GM19099 (cell line): ENCODE measurements around the gene BRD7.

Experiments
- POLR2A ChIP-seq: IDR thresholded peaks from 3 replicates; pipeline ENCODE4 v1.6.1; 2011; ENCODE audit warnings: low read depth; ENCODE audit not compliant: insufficient read length; ENCODE audit errors: extremely low read depth

Gene BRD7

DNA sequence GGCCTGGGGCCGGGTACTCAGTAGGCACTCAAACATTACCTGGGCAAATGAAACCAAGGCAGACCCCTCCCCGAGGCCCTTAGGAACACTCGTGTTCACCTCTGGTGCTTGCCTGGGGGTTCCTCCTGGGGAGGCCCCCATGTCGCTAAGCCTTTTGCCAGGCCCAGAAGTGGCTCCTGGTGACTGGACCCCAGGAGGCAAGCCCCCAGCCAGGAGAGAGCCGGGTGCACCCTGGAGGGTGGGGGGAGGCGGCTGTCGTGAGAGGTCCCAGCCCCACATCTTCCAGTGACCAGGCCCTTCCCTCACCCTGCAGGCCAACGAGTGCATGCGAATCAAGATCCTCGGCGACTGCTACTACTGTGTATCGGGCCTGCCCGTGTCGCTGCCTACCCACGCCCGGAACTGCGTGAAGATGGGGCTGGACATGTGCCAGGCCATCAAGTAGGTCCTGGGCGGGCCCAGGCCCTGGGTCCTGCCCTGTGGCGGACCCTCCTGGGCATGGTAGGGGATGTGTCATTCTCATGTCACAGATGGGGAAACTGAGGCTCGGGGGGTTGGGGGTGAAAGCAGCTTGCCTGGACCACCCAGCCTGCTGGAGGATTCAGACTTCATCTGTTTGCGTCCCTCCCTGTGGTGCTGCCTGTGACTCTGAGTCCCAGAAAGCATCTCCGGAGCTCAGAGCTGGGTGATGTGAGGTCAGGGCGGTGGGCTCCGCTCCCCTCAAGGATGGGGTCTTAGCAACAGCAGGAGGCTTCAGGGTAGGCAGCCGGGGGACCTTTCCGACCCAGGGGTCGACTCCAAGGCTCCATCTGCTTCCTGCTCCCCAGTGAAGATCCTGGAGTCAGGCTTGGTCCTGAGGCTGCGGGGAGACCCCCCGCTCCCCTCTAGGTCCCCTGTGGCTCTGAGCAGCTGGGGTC, 69.9 kb downstream of the BRD7 start:
- TF ChIP-seq POLR2A, result no peak

DNA sequence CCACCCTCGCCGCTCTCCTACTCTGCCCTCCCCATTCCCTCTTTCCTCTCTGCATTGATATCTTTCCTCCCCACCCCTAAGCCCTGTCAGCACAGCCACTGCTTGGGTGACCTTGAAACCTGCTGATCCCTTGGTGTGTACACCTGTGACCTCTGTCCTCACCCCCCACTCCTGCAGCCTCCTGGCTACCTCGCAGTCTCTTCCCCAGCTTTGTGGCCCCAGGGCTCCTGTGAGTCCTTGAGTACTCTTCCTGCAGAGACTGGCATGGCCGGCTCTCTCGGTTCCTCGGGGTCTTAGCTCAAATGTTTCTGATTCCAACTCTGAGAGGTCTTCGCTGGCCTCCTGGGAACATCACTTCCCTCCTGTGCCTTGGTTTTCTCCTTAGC, 70.7 kb downstream of the BRD7 start:
- no peak for TF ChIP-seq POLR2A

DNA sequence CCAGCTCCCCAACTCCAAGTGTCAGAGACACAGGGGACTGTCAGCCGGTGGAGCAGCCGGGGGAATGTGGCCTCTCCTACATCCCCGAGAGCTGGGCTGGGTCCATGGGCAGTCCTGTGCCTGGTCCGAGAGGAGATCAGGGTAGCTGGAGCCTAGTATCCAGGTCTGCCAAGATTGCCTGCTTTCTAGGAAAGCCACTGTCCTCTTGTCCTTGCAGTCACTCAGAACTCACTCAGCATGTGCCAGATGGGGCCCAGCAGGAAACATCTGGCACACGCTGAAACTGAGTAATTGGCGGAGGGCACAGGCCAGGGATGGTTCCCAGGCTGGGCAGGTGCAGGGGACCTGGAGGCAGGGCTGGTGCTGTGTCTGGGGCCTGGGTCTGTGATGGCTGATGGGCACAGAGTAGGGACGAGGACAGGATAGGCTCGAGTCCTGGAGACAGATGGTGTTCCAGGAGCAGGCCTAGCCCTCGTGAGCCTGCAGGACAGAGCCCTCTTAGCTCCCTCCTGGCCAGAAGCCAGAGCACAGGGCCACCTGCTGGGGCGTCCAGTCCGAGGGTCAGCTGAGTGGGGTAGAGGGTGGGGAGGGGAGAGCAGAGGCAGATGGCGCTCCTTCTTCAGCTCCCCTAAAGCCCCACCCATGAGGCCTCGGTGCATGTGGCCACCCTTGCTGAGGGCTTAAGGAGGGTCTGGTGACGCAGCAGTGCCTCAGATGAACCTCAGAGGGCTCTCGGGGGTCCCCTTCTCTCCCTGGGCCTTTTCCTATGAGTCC, 71.3 kb downstream of the BRD7 start:
- TF ChIP-seq POLR2A, result no peak

DNA sequence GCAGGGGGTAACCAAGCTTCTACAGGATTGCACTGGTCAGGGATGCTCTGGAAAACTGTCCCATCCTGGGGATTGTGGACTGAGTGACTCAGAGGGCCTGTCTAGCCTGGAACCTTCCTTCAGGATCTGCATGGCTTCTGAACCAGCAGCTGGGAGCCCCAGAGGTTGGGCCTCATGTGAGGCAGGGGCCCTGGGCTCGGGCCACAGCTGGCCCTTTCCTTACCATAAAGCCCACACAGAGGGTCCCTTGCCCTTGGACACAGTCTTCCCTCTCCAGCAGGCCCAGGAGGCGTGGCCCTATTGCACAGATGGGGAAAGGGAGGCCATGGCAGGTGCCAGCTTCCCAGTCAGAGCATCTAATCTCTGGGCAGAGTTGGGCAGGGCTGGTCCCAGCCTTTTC, 72.0 kb downstream of the BRD7 start:
- TF ChIP-seq POLR2A, result no peak

DNA sequence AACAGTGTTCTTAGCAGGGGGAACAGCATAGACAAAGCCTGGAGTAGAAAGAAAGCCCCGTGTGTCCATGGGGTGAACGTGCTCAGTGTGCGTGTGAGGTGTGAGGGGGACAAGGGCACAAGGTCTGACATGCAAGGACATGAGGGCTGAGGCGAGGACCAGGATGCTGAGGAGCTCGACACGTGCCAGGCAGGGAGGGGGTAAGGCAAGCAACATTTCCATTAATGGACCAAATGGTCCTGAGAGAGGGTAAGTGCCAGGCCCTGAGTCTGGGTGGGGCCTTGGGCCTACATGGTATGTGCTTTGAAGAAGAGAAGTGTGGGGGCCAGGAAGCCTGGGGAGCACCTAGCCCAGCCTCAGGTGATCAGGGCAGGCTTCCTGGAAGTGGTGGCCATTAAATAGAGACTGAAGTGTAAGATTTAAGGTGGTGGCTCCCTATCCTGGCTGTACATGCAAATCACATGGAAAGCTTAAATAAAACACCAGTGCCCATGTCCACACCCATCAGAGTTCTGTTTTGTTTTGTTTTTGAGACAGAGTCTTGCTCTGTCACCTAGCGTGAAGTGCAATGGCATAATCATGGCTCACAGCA, 73.2 kb downstream of the BRD7 start:
- TF ChIP-seq POLR2A, result no peak

DNA sequence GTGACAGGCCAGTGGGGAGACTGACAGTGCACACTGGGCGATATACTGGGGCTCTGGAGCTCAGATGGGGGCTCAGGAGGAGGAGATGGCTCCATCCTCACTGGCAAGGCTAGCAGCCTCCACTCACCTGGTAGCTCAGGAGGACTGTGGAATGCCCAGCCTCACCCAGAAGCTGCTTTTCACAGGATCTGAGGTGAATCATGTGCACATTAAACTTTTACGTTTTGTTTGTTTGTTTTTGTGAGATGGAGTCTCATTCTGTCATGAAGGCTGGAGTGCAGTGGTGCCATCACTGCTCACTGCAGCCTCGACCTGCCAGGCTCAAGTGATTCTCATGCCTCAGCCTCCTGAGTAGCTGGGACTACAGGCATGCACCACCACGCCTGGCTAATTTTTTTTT, 73.8 kb downstream of the BRD7 start:
- no peak for TF ChIP-seq POLR2A

DNA sequence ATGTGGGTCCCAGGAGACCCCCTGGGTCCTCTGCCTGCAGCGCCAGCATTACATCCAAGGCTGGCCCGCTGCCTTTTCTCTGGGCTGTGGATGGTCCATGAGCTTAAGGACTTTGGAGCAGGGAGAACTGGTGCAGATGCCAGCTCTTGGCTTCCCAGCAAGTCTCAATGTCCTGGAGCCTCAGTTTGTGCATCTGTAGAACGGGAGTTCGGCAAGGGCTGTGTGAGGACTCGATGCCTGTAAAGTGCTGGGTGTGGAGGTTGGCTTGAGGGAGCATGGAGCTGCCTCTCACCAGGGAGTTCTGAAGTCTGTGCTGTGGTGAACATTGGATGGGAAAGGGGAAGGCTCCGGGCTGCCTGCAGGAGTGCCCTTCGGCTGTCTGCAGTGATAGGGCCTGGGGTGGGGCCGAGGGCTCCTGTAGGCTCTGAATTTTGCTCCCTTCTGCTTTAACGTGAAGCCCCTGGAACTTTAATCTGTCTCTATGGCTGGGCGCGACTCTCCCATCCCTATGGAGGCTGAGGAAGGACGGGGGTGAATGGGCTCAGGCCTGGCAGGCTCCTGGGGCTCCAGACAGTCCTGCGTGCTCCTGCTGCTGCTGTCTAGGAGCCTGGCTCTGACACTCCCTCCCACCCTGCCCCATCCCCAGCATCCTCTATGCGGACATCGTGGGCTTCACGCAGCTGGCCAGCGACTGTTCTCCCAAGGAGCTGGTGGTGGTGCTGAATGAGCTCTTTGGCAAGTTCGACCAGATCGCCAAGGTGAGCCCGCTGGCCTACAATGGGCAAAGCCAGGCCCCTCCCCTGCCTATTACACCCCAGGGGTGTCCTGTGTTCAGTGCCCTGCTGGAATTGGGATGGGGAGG, 74.6 kb downstream of the BRD7 start:
- no peak for TF ChIP-seq POLR2A

DNA sequence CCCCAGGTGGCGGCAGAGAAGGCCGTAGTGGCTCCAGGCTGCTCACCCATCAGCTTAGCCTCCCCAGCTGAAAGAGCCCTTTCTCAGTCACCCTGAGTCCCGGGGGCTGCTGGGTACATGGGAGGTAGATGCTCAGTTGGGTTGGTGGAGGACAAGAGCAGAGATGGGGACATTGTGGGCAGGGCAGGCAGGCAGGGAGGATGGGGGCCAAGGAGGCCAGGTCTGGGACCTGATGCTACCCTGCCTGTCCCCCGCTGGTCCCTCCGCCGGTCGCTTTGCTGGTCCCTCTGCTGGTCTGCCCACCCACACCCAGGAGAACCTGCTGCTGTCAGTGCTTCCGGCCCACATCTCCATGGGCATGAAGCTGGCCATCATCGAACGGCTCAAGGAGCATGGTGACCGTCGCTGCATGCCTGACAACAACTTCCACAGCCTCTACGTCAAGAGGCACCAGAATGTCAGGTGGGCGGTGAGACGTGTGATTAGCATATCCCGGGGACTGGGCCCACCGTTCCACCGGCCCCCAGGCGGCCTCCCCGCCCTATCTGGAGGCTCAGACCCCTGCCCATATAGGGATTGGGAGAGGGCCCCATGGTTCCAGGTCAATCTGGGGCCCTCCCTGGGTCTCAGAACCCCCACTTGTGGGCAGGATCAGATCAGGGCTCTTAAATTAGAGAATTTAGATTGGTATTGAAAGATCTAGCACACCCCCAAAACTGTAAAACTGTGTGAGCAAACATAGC, 75.6 kb downstream of the BRD7 start:
- TF ChIP-seq POLR2A, result no peak

DNA sequence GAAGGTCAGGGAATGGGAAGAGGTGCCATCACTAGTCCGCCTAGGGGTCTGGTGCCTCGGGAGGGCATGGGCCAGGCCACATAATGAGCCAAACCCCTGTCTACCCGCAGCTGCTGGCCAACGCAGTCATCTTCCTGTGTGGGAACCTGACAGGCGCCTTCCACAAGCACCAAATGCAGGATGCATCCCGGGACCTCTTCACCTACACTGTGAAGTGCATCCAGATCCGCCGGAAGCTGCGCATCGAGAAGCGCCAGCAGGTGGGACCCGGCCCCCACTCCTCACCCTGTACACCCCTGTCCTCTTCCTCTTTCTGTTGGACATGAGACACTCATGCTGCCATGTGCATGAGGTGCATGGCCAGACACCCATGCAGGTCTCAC, 76.2 kb downstream of the BRD7 start:
- no peak for TF ChIP-seq POLR2A

DNA sequence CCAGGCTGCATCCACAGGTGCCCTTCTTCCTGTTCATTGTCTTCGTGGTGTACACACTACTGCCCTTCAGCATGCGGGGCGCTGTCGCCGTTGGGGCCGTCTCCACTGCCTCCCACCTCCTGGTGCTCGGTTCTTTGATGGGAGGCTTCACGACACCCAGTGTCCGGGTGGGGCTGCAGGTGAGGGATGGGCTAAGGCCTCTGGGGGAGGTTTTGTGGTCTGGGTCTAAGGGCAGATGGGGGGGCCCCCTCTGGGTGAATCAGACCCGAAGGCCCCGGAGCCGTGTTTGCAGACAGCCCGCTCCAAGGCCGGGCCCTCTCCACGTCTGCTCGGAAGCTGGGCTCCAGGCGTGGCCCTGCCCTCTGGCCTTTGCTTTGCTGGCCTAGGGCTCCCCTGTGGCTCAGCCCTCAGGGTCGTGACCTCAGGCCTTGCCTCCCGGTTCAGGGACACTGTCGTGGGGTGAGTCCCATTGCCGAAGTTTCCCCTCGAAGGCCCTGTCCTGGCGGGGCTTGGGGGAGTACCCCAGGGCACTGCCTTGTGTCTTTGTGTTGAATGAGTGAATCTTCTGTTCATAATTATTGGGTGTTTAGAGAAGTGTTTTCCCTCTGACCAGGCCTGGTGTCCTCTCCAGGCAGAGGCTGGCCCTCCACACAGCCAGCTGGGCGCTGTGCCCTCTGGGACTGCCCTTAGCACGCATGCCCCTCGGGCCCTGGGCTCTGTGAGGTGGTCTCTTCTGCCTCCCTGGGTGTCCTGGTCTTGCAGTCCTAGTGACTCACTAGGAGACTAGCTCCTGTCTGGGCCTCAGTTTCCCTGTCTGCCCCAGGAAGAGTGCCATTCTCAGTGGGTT, 76.8 kb downstream of the BRD7 start:
- TF ChIP-seq POLR2A, result no peak

DNA sequence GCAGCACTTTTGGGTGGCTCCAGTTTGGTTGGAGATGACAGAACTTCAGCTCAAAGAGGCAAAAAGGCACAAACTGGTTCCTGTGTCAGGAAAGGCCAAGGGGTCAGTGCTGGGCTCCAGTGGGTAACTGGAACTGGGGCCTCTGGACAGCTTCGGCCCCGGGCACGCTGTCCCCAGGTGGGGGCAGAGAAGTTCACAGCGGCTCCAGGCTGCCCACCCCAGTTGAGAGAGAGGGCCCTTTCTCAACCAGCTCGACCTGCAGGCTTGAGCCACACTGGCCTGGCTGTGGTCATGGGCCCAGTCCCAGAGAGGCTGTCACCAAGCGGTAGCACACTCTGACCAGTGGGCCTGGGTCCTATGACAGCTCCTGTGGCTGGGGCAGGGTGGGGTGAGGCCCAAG, 77.9 kb downstream of the BRD7 start:
- TF ChIP-seq POLR2A, result no peak

DNA sequence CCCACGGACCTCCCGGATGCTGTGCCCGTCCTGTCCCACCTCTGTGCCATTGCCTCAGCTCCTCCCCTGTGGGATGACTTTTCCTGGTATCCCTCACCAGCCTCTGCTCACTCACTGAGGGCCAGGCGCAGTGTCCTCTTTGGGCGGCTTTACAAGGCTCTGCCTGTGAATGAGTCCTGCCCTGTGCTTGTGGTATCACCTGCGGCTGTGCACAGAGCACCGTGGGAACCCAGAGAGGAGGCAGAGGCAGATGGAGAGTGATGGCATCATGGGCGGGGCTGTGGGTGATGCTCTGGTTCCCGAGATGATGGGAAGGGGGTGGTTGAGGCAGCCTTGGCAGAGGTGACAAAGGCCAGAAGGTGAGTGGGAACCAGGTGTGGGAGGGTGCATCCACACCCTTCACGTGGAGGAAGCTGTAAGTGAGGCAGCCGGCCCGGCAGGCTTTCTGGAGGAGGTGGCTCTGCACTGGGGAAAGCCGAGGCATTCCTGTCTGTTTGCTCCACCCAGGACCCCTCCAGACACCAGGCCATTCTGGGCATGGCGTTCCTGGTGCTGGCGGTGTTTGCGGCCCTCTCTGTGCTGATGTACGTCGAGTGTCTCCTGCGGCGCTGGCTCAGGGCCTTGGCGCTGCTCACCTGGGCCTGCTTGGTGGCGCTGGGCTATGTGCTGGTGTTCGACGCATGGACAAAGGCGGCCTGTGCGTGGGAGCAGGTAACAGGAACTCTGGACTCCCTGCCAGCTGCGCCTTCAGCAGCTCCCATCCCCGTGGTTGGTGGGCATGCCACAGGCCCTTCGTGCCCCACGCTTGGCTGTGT, 78.6 kb downstream of the BRD7 start:
- TF ChIP-seq POLR2A, result no peak
